HG03280 (cell line): Measurements from ENCODE around the gene PRKG1.
"Not testable (repeated sequence)": the region's sequence is repeated elsewhere in the genome, so short reads cannot be mapped to it uniquely, and the experiment has no call there.

ENCODE experiments used
- ATAC-seq: cut with Tn5 transposase; IDR thresholded peaks from one replicate; pipeline ENCODE4 v1.9.1; 2021; ENCODE audit warnings: mild to moderate bottlenecking, moderate library complexity; ENCODE audit not compliant: unreplicated experiment

Gene PRKG1

DNA sequence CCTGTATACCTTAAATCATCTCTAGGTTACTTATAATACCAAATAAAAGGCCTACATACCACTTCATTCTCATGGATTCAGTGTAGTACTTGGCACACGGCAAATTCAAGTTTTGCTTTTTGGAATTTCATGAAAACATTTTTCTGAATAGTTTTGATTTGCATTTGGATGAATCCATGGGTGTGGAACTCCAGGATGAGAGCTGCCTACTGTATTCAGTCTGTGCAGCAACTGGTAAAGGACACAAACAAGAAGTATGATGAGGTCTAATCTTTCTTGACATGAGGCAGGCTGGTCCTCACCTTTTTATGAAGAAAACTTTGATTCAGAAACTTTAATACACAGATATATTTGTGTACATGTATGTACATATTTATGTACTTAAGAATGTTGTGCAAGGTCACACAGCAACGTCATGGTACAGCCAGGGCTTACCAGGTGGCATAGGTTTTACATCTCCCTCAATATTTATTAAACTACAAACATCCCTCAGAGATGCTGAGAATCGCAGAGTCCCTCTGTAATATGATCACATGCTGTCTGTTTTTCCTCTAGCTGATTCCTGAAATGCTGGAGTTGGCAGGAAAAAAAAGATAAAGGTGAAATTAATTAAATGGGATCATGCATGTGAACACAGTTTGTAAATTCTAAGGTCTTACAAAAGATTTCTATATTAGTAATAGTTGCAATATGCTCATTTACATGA, 239.6 kb downstream of the PRKG1 start:
- no peak for ATAC-seq

- ATAC-seq: no peak
Observed at GRCh38 chr10:51314481-51314880, 240.2 kb downstream of the PRKG1 start.

DNA sequence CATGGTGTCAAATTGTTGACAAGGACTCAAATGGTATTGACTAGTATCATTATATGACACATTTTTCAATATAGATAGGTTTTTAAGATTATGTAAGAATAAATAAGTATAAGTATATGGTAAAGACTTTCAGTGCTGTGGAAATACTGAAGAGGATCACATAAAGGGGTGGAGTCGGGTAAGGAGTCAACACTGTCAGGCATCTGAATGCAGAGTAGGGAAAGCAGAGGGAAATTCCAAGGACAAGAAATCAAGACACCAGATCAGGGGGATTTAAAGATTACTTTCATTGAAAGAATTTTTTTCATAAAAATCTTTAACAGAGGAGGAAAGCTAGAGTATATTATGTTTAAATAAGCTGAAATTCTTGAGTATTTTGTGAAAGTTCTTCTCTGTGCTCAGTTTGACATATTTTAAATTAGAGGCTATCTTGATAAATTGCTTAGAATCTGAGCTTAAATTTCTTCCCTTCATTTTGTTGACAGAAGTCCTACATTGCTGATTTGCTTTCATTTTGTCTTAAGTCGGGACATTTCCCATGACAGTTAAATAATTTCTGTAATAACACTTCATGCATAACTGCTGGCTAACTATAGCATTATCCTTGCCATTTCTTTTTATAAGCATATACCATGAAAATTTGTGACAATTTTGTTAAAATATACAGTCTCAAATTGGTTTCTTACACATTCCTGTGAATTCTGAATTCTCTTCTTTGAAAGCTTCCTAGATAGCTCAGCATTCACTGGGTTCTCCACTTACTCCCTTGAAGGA, 244.3 kb downstream of the PRKG1 start:
- no peak for ATAC-seq

DNA sequence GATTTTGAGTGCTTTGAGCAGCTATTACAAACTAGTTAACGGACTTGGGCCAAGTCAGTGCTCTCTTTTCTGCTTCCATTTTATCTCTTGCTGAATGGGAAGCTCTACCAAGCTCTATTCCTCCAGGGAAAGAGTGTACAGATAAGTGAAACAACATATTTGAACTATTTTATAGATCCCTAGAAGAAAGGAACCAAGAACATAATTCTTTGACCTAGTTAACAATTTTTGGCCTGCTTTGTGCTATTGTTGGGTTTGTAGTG, 244.8 kb downstream of the PRKG1 start:
- ATAC-seq: no peak

DNA sequence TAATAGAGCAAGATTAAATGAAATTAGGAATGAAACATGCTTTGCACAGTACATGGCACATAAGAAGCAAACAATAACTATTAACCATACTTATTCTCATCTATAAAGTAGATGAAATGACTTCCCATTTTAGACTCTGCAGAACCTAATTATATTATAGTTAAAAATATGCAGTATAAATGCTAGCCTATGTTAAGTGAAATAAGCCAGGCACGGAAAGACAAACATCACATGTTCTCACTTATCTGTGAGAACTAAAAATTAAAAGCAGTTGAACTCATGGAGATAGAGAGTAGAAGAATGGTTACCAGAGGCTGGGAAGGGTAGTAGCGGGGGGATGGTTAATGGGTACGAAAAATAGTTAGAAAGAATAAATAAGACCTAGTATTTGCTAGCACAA, 247.0 kb downstream of the PRKG1 start:
- no peak for ATAC-seq

GRCh38 chr10:51321980-51322379, 247.7 kb downstream of the PRKG1 start:
- no peak for ATAC-seq

GRCh38 chr10:51325649-51326048, 251.4 kb downstream of the PRKG1 start:
- no peak for ATAC-seq

DNA sequence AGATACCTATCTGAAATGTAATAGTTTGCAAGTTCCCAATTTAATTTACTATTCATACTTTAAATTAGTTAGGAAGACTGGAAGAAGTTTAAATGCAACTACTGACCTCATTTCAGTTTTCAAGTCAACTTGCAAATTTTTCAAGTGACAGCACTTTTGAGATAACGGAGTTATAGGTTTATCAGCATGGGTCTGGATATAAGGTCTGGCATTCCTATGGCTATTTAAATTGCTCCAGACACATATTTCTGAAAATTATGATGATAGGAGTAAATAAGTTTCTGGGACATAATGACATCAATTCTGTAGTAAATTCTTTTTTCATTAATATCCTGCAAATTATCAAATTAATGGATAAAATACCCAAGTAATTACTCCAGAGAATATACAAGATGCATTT, 251.9 kb downstream of the PRKG1 start:
- no peak for ATAC-seq

GRCh38 chr10:51327432-51327831, 253.1 kb downstream of the PRKG1 start:
- ATAC-seq: no peak

DNA sequence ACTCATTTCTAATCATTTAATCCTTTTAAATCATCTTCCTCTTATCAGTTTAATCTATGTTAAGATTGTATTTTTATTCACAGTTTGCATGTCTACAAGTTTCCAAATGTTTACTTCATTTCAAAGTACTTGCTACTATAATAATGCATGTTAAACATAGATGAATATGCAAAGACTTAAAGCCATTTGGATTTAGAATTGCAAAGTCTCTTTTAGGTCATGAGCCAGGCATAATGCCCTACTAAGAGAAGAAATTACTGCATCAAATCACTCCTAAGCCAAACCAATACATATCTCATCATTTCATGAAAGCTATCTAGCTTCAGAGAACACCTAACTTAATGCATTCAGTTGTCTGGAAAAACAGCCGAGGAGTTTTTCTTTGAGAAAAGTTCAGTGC, 266.1 kb downstream of the PRKG1 start:
- no peak for ATAC-seq

GRCh38 chr10:51340845-51341610, 266.7 kb downstream of the PRKG1 start:
- ATAC-seq: no peak

- ATAC-seq: not testable (repeated sequence)
Observed at GRCh38 chr10:51341745-51342144, 267.5 kb downstream of the PRKG1 start.

DNA sequence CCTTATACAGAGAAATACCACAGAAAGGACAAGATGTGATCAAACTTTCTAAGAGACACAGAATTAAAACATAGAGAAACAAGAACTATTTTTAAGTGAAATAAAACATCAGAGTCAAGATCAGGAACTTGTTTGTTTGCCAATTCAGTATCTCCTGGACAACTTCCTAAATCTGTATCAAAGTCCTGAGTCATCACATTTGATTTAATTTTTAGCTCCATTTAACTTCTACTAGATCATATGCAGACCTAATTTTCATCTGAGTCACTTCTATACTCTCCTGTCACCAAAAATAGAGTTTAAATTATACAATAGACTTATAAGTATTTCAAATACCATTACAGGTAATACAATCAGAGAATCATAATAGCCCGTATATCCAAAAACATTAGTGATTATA, 268.1 kb downstream of the PRKG1 start:
- no peak for ATAC-seq

DNA sequence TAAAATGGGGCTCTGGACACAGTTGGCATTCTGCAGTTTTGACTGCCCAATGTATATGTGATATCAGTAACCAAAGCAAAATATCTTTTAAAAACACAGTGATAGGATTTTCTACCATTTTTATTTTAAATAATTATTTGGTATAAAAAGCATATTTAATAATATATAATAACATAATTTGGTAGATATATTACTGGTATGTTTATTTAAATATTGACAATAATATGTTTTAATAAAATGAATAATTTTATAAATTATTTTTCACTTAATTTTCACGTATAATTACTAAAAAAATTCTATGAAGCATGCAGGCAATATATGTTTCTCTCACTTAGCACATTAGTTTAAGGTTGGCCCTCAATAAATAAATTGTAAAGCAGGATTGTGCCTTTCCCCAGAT, 269.1 kb downstream of the PRKG1 start:
- ATAC-seq: no peak

- ATAC-seq: no peak
Observed at GRCh38 chr10:51344371-51344770, 270.1 kb downstream of the PRKG1 start.

DNA sequence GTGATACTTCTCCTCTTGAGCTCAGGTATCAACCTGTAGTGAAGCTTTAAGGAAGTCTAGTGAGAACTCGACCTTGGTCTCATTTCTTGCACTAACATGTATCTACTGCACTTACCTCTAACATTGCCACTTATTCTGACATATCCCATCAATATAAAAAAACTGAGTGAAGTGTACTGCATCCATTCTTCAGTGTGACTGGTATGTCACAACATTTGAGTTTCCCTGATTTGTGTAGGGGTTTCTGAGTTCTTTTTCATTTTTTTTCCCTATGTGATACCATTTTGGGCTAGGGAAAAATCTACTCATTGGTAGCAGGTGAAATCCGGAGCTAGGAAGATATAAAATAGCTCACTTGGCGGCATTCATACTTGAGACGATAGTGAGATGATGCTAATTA, 274.3 kb downstream of the PRKG1 start:
- ATAC-seq: no peak

DNA sequence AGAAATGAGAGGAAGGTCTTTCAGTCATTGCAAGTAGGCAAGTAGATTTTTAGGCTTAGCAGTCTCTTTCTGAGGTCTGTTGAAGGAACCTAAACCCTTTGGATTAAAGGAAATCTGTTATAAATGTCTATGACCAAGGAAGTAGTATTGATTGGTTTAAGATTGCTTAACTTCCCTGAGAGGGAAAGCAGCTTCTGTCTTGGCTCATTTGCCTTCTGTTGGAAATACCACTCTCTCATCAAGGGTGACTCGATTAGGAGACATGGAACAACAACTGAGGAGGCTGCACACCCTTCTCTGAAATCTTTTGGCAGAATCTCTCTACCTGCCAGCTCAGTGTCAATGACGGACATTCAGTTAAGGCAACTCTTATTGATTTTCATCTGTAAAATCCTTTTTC, 282.9 kb downstream of the PRKG1 start:
- no peak for ATAC-seq

- ATAC-seq: no peak
Observed at GRCh38 chr10:51358227-51358626, 283.9 kb downstream of the PRKG1 start.

GRCh38 chr10:51363415-51363814, 289.1 kb downstream of the PRKG1 start:
- no peak for ATAC-seq

DNA sequence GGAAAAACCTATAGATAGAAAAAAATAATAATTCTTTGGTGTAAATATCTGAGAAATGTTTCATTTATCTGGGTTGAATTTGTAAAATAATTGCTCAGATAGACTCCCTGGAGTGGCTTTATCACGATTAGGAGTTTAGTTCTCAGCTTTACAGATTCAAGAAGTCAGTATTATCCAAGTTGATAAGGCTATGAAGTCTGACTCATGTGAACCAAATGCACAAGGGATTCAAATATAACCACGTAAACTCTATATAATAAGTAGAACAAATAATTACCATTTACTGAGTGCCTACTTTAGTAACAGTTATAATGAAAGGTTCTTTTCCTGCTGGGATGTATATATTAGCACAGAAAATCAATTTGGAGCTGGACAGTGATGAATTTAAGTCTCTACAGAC, 290.4 kb downstream of the PRKG1 start:
- ATAC-seq: no peak

DNA sequence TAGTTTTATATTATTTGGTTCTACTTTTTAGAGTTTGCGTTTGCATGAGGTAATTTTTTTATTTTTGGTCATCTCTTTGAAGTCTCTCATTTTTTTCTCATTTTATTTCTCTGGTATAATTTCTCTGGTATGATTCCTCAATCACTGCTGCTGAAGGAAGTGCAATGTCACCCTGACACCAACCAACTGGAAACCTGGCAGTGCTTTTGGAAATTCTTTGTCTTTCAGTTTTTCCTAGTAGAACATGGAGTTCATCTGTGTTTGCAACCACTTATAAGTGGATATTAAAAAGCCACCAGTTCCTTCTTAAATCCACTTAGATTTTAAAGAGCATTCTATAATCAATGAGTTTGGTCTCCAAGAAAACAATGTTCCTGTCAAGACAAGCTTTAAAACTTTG, 291.8 kb downstream of the PRKG1 start:
- ATAC-seq: no peak

DNA sequence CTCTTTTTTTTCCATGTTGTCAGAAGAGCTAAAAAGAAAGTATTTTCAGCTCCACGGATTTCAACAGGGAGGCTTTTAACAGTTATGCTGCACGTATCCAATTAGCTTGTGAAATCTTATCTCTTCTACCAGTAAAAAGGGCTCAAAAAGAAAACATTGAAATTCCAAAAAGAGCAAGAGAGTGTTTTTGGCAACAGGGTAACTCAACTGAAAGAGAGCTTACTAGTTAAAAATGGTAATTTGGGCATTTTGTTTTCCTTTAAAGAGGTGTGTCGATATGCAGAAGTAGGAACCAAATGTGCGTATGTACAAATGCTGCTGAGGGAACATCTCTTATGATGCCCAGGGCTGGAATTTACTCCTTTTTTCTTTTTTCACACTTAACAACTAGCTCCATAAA, 292.8 kb downstream of the PRKG1 start:
- ATAC-seq: no peak
